Hematopoietic multipotent progenitor cell treated with erythropoietin and hydrocortisone succinate and interleukin-3 and kit ligand, for 6 days (in vitro differentiated cells): Measurements from ENCODE around the gene ERBB4.
A peak's percentile ranks its signal among the peaks of the same experiment; 100 is the strongest.

Source experiments
- DNase-seq: peaks from one replicate; pipeline ENCODE4 v3.0.0-alpha.2; 2015

Gene ERBB4

DNA sequence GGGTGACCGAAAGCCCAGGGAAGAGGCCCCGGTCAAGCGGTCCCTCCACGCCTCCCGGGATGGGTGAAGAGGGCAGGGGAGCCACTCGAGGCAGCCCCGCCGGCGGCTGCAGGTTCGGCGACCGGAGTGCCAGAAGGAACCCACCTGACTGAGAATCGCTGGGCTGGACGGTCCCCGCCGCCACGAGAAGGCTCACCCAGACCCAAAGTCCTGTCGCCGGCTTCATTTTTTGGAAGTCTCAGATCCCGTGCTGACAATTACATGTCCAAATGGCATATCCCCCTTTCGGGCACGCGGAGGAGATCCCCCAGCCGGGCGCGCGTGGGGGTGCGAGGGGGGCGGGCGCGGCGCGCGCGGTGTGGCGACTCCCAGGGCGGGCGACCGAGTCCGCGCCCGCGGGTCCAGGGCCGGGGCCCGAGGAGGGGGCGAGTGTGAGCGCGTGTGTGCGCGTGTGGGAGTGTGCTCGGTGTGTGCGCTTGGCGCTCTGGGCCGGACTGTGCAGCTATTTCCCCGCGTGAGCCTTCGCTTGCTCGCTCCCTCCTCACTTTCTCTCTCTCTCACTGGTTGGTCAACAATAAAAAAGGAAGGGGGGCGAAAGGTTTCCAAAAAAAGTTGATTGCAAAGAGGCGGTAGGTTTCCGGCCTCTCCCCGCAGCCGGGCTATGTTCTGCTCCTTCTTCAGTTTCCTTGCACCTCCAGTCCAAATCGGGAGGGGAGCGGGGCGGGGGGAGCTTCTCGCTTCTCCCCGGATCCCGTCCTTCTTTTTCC is at the start of gene ERBB4:
TSS of gene ERBB4 (minus strand) at position 498 of the 767 bp plus-strand sequence. CDS start at position 226, 272 bp downstream.
- DNase-seq = no peak

DNA sequence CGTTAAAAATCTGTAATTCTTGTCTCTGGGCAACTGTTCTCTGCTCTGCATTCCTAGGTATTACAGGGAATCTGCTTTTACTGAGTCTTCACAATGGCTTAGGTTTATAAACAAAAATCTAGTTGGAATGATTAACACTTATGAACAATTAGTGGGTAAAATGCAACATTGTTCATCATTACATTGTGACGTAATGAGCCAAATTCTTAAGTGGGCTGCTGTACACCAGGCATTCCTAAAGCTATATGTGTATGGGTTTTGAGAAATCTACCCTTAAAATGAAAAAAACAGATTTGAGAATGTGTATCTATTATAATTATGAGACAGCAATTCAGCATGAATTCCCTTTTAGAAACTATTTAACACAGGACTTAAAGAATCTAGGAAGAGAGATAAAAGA is 41.5 kb upstream of the ERBB4 start:
- no peak for DNase-seq

- DNase-seq = no peak
Measured at GRCh38 chr2:212556296-212556695, 17.7 kb upstream of the ERBB4 start.

GRCh38 chr2:212554233-212554632 is 15.6 kb upstream of the ERBB4 start:
- DNase-seq = no peak

- DNase-seq = no peak
Measured at GRCh38 chr2:212549941-212550340, 11.3 kb upstream of the ERBB4 start.

GRCh38 chr2:212549463-212549862 is 10.9 kb upstream of the ERBB4 start:
- no peak for DNase-seq

GRCh38 chr2:212548455-212548819 is 9.8 kb upstream of the ERBB4 start:
- DNase-seq = peak; percentile 19

GRCh38 chr2:212547716-212548454 is 9.3 kb upstream of the ERBB4 start:
- no peak for DNase-seq

DNA sequence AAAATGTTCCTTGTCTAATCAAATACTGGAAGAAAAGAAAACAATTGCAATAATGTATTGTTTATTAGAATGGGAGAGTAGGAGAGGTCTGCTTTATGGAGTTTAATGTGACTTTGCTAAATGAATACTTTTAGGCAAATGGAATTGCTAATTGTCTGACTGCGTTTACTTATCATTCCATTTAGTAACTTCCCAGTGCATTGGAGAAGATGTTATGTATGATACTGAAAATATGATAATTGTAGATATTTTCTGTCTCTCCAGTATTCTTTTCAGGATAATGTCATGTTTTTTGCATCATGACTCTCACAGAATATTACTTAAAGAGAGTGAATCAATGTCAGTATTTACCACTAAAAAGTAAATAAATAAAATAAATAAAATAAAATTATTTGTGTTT is 8.1 kb upstream of the ERBB4 start:
- no peak for DNase-seq

DNA sequence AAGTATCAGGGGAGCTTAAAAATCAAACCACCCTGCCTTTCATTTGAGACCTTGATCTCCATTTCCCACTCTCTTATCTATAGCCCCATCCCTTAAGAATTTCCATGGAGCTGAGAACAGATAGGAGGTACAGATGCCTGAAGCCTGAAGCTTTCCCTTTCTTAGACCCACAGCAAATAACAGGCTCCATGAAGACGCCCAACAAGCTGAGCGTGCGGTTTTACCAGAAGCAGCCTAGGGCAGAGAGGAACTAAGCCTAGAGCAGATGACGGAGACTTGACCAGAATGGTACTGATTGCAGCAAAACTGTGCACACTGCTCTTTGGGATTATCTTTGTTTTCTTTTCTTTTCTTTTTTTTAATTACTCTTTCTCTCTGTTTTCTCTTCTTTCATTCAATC is 1.7 kb upstream of the ERBB4 start:
- no peak for DNase-seq

DNA sequence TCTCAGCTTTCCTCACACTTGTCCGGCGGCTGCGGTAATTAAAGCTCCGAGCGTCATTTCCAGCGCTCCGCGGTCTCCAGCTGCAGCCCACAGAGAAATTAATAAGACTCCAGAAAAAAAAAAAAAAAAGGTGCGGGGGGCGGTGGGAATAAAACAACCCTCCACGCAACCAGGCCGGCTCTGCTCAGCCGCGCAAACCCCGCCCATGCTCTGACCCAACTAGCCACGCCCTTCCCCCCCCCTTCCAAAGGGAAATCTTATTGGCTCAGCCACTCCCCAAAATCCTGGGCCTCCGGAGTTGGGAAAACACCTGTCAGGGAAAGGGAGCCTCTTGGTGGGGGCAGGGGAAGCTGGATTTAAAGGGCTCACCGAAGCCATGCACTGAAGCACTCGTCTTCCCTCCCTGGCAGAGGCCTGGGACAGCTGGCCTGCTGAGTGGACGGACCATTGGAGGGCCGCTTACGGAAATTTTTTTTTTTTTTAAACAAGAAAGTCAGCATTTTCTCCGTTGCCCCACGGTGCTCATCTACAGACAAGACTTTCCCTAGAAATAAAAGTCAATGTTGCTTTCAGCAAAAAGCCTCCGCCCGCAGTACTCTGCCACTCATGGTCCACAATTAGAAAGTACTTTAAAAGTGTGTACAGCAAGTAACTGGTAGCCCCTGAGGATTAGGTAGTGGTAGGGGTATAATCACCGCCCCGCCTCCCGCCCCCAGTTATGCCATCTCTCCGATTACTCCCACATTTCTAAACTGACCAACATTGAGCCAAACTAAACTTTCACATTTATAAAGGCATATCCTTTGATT is 674 bp upstream of the ERBB4 start:
- no peak for DNase-seq

- DNase-seq = peak; percentile 18
Measured at GRCh38 chr2:212537726-212538304, 787 bp downstream of the ERBB4 start.

DNA sequence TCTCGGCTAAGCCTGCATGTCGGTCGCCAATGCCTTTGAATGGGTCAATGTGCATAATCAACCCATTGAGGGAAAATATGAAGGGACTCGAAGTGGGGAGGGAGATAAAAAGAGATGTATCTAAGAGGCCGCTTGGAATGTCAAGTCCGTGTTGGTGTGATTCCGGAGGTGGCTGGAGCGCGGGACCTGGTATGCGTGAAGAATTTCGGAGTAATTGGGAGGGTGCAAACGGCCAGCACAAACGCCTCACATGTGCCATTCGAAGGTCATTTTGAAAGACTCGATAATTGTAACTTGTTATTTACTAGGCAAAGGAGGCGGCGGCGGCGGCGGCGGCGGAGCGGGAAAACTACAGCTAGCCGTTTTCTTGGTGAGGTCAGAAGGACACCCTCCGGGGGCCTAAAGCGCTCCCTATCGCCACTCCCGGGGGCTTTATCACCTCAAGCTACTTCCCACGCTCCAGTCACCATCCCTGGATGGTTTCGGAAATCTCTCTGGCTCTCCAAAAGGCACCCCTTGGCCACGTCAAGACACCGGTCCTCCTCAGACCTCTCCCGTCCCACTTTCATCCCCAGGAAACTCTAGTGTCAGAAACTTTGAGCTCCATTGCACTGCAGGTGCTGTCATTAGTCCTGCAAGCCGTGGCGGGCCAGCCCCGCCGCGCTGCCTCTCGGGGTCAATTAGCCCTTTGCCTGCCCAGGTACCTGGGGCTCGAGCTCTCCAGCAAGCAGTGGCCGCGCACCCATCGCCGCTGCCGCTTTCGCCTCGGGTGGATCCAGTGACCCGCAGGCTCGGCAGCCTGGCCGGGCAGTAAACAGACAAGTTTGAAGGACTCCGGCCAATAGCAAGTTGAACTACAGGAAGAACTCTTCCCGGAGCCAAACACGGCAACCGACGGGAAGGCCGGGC is 1.5 kb downstream of the ERBB4 start:
- no peak for DNase-seq

GRCh38 chr2:212535996-212536816 is 2.4 kb downstream of the ERBB4 start:
- no peak for DNase-seq

- DNase-seq = no peak
Measured at GRCh38 chr2:212534336-212534735, 4.3 kb downstream of the ERBB4 start.

- no peak for DNase-seq
Measured at GRCh38 chr2:212532585-212532984, 6.0 kb downstream of the ERBB4 start.

DNA sequence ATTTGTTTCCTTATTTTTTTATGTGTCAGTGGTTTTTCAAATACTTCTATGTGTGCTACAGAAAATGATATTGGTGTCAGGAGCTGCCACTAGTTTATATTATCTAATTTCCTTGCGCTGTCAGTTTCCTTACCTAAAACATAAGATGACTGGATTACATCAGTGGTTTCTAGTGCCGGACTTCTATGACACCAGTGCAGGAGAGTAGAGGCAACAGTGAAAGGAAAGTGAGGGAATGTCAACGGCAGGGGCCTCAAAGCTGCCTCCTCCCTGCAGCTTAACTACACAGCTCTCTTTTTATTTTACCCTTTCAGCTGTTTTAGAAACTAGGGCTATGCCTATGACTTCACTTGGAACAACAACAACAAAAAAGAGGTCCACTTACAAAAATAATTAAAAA is 6.5 kb downstream of the ERBB4 start:
- no peak for DNase-seq

DNA sequence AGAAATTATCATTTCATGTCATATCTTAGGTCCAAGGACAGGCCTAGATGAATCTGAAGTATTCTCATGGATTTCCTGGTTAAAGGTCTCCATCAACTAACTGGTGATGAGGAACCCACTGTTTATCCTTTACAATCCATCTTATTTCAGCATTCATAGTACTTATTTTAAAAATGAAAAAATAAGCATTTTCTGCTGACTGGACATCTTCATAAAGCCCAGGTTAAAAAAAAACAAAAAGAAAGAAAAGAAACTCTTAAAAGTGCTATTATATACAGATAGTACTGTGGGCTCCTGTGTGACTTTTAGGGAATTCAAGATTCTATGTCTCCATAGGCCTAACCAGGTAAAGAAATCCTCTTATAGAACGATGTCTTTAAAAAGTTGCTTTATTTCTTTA is 7.1 kb downstream of the ERBB4 start:
- no peak for DNase-seq

- DNase-seq = no peak
Measured at GRCh38 chr2:212530991-212531390, 7.6 kb downstream of the ERBB4 start.

DNA sequence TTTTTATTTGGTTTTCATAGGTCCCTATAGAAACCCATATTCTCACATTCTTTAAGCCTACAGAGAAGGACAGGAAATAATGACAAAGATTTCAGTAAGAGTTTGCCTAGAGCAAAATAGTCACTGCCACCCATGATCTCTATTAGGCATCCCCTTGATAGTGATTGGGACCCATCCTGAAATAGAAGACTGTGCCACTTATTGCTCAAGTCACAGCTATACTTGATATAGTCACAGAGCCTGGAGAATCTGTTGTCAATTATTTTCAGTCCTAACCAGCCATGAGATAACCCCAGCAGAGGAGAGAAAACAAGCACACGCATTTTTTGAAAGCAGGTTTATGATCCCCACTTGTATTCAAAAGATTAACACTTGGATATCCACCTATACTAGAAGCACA is 8.2 kb downstream of the ERBB4 start:
- DNase-seq = no peak
